ENCODE measurements around the gene ATP8B3.

DNA sequence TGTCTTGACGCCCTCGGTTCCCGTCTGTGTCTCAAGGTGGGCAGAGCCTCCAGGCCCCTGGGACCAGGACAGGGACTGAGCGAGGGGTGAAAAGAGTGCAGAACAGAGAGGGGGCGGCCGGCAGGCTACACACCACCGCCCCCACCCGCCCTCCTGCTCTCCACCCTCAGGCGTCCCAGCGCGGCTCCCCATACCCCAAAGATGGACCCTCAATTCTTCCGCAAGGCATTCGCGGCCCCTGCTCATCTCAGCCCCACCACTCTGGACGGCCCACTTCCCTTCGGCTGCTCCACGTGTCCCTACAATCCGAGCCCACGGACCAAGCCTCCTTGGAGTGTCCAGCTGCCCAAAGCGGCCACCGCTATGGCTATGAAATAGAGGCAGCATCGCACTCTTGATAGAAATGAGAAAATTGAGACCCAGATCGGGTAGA lies 49.5 kb upstream of the ATP8B3 start:
- no peak for TF ChIP-seq POLR2A (IDR thresholded peaks at IDR 0.05)
- TF ChIP-seq, protein P1, sequence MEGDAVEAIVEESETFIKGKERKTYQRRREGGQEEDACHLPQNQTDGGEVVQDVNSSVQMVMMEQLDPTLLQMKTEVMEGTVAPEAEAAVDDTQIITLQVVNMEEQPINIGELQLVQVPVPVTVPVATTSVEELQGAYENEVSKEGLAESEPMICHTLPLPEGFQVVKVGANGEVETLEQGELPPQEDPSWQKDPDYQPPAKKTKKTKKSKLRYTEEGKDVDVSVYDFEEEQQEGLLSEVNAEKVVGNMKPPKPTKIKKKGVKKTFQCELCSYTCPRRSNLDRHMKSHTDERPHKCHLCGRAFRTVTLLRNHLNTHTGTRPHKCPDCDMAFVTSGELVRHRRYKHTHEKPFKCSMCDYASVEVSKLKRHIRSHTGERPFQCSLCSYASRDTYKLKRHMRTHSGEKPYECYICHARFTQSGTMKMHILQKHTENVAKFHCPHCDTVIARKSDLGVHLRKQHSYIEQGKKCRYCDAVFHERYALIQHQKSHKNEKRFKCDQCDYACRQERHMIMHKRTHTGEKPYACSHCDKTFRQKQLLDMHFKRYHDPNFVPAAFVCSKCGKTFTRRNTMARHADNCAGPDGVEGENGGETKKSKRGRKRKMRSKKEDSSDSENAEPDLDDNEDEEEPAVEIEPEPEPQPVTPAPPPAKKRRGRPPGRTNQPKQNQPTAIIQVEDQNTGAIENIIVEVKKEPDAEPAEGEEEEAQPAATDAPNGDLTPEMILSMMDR (IDR thresholded peaks at IDR 0.05), result no peak

All from heart left ventricle (tissue), 13 donors.